GM12878 (cell line): ENCODE data around the gene CR1.

Experiments
- CBX5 ChIP-seq: sonication (generic); IDR thresholded peaks from 2 replicates; pipeline ENCODE4 v1.6.1; 2016; ENCODE audit warnings: low read depth, moderate library complexity, mild to moderate bottlenecking, inconsistent platforms
- CHD2 ChIP-seq: IDR thresholded peaks from 2 replicates; pipeline ENCODE4 v1.6.1; 2011; ENCODE audit warnings: low read depth, low read length, improper control_type of control experiment, borderline replicate concordance
- CTCF ChIP-seq, 3 experiments: IDR thresholded peaks in 2 of 3; conservative IDR thresholded peaks in 1 of 3; 2 replicates each; pipeline ENCODE4 v1.5.1; 2011; ENCODE audit warnings: low read depth in 3 of 3, low read length in 3 of 3, mild to moderate bottlenecking in 3 of 3, control low read depth in 2 of 3, moderate library complexity in 2 of 3, inconsistent platforms in 1 of 3, mixed read lengths in 1 of 3; ENCODE audit not compliant: control insufficient read depth in 2 of 3, insufficient read depth in 1 of 3; ENCODE audit errors: extremely low read depth in 1 of 3
- MAX ChIP-seq: IDR thresholded peaks from 2 replicates; pipeline ENCODE4 v1.6.1; 2012; ENCODE audit warnings: low read depth, low read length, improper control_type of control experiment

DNA sequence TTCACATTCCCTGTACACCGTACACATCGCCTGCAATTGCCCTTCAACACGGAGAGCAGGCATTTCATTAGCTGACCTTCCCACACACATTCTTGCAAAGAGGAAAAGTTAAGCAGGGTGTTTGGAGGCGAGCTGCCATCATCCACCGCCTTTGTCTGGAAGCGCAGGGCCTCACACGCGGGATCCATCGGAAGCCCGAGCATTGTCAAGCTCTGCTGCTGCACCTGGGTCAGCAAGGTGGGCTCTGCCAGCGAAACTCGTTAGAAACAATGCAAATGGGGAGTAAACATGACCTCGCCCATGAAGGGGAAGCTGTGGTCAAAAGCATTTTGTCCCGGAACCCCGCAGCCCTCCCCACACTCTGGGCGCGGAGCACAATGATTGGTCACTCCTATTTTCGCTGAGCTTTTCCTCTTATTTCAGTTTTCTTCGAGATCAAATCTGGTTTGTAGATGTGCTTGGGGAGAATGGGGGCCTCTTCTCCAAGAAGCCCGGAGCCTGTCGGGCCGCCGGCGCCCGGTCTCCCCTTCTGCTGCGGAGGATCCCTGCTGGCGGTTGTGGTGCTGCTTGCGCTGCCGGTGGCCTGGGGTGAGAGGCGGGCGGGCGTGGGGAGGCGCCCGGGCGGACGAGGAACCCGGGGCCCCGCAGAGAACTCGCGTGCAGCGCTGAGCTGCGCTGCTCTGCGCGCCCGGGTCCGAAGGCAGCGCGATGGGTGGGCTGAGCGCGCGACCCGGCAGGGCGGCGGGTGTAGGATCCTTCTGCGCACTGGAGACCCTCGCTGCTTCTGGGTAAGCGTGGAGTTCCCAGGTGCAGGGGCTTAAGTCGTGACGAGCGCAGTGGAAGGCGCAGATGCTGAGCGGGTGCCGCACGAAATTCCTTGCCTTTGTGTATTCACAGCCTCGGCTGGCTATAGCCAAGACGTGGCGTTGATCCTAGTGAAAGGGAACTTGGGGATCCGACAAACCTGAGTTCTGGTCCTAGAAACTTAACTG, at the start of gene CR1:
- TF ChIP-seq CHD2 (no peak), CTCF (IDR thresholded peaks at IDR 0.05 in 2 of 3, conservative IDR thresholded peaks at IDR 0.05 in 1 of 3; ENCODE audit: control insufficient read depth in 2 of 3, extremely low read depth in 1 of 3, insufficient read depth in 1 of 3, low read depth in 3 of 3, low read length in 3 of 3) (no peak), CBX5 (no peak), MAX (no peak)
